H1 (cell line): Measurements from ENCODE around the gene MUC4. TPM values are rescaled to one million over a fixed set of nuclear protein-coding genes. Genes with fewer than 3 reads are reported as not detected.

ENCODE experiments used
- CHD7 ChIP-seq: fragments of 300-600 bp; sonication (generic); IDR thresholded peaks from 2 replicates; pipeline ENCODE4 v1.7.1; 2012; ENCODE audit warnings: low read length, moderate library complexity, mild to moderate bottlenecking, inconsistent platforms; ENCODE audit not compliant: insufficient replicate concordance
- EP300 ChIP-seq, 2 experiments: IDR thresholded peaks; 1 replicate in 1 of 2; 2 replicates in 1 of 2; pipeline ENCODE4 v1.6.1; 2011 to 2012; ENCODE audit warnings: low read depth in 2 of 2, low read length in 2 of 2, mild to moderate bottlenecking in 2 of 2, borderline replicate concordance in 1 of 2, inconsistent platforms in 1 of 2, moderate library complexity in 1 of 2
- FOSL1 ChIP-seq: IDR thresholded peaks from 2 replicates; pipeline ENCODE4 v1.6.1; 2011; ENCODE audit warnings: mild to moderate bottlenecking, low read depth, low read length, moderate library complexity; ENCODE audit not compliant: insufficient read depth
- GABPA ChIP-seq: IDR thresholded peaks from 2 replicates; pipeline ENCODE4 v1.6.1; 2011; ENCODE audit warnings: mild to moderate bottlenecking, low read length, moderate library complexity, borderline replicate concordance; ENCODE audit not compliant: insufficient read depth
- GTF2F1 ChIP-seq: IDR thresholded peaks from 2 replicates; pipeline ENCODE4 v1.6.1; 2012; ENCODE audit warnings: low read depth, low read length, improper control_type of control experiment, borderline replicate concordance
- JUN ChIP-seq: IDR thresholded peaks from 2 replicates; pipeline ENCODE4 v1.6.1; 2011; ENCODE audit warnings: low read depth, mild to moderate bottlenecking, improper control_type of control experiment, low read length
- KDM1A ChIP-seq: fragments of 200-600, 300-600 bp; sonication (generic); IDR thresholded peaks from 2 replicates; pipeline ENCODE4 v1.7.1; 2016; ENCODE audit warnings: mild to moderate bottlenecking, low read length, borderline replicate concordance
- KDM4A ChIP-seq: IDR thresholded peaks from one replicate; pipeline ENCODE4 v1.7.1; 2012; ENCODE audit warnings: low read depth, mild to moderate bottlenecking, moderate library complexity, low read length, inconsistent platforms; ENCODE audit not compliant: severe bottlenecking
- RXRA ChIP-seq: IDR thresholded peaks from 2 replicates; pipeline ENCODE4 v1.6.1; 2011; ENCODE audit warnings: low read depth, mild to moderate bottlenecking, low read length, moderate library complexity; ENCODE audit not compliant: insufficient read depth
- SAP30 ChIP-seq: fragments of 300-600 bp; sonication (generic); IDR thresholded peaks from 2 replicates; pipeline ENCODE4 v1.7.1; 2012; ENCODE audit warnings: low read length, moderate library complexity, mild to moderate bottlenecking, inconsistent platforms; ENCODE audit not compliant: insufficient read depth, insufficient replicate concordance
- TAF7 ChIP-seq: optimal IDR thresholded peaks from 2 replicates; pipeline ENCODE3; 2011; ENCODE audit warnings: low read depth, mild to moderate bottlenecking, inconsistent platforms, low read length, moderate library complexity, borderline replicate concordance
- polyA plus RNA-seq, 7 experiments: library from polyadenylated mRNA; depleted of rRNA in 3 of 7; stranded (reverse) in 5 of 7; unstranded in 2 of 7; fragments of >200 nt in 5 of 7; fragments of 200-250 nt in 2 of 7; gene quantifications; 1 replicate in 5 of 7; 2 replicates in 1 of 7; 4 replicates in 1 of 7; pipeline versions ENCODE4 v1.2.1 to v1.2.3, GENCODE V29; 2011 to 2013; ENCODE audit warnings: missing spikeins in 2 of 7, mixed read lengths in 2 of 7
- total RNA-seq: library from RNA; stranded (reverse); fragmentation: NEBNext Ultra II Directional; extraction: Animal tissue kit (Norgen Biotek cat#: 25700); gene quantifications from 2 replicates; pipeline ENCODE4 v1.2.1, GENCODE V29; 2021

MUC4 gene
- total and polyA plus RNA-seq, 2 of the 8 experiments (the other 6 are each of a cell fraction or from before 2014, with no cell fraction given) = 0.89 to 2.0 TPM

- TF ChIP-seq KDM4A = no peak
- TF ChIP-seq TAF7 = no peak
- TF ChIP-seq GABPA = no peak
- no peak for TF ChIP-seq JUN
- TF ChIP-seq GTF2F1 = no peak
- TF ChIP-seq SAP30 = no peak
- no peak for TF ChIP-seq EP300 (IDR thresholded peaks at IDR 0.05; ENCODE audit: borderline replicate concordance in 1 of 2, low read depth in 2 of 2, low read length in 2 of 2)
- TF ChIP-seq RXRA = no peak
- no peak for TF ChIP-seq KDM1A
- TF ChIP-seq CHD7 = no peak
- TF ChIP-seq FOSL1 = no peak
These were observed 67.3 kb downstream of the MUC4 start (continued) for GRCh38 chr3:195744437-195744836.
